ENCODE data around the gene AUH.
A peak's percentile ranks its signal among the peaks of the same experiment; 100 is the strongest.
"Not testable (repeated sequence)": the region's sequence is repeated elsewhere in the genome, so short reads cannot be mapped to it uniquely, and the experiment has no call there.

Gene AUH, protein sequence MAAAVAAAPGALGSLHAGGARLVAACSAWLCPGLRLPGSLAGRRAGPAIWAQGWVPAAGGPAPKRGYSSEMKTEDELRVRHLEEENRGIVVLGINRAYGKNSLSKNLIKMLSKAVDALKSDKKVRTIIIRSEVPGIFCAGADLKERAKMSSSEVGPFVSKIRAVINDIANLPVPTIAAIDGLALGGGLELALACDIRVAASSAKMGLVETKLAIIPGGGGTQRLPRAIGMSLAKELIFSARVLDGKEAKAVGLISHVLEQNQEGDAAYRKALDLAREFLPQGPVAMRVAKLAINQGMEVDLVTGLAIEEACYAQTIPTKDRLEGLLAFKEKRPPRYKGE

GRCh38 chr9:91361291-91362050 is at the start of gene AUH:
AUH (minus strand) TSS chr9:91361918; CDS start chr9:91361889, 29 bp downstream.
- peak; percentile 24 for DNase-seq

GRCh38 chr9:91411096-91411771 is 49.5 kb upstream of the AUH start:
- DNase-seq, result no peak

DNA sequence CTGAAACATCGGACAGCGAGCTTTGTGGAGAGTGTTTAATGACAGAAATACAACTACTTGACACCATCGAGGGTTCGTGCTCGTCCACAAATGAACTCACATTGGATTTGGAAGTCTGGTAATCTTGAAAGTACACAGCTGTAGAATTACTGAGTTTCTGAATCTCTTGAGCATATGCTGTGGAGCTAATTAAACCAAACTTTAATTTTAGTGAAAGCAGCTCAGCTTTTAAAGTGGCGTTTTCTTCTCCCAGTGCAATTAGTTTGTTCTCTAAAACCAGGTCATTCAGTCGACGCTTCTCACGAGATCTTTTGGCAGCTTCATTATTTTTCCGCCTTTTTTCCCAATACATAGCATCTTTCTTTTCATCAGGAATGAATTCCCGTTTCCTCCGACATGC is 48.4 kb upstream of the AUH start:
- DNase-seq, result no peak

DNA sequence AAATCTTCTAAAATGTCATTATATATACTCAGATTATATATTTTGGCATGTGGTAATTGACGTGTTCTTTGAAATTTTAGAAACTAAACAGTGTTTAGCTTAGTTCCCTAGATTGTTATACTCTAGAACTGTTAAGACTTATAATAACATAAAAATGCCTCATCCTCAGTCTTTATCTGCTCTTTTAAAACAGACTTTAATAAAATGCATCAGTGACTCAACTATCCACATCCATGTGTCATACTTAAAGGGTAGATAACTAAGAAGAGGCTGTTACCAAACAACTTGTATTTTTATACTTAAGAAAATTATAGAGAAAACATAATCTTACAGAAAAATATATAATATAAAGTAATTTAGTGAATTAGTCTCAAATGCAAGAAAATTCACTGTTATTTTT is 46.8 kb upstream of the AUH start:
- no peak for DNase-seq

DNA sequence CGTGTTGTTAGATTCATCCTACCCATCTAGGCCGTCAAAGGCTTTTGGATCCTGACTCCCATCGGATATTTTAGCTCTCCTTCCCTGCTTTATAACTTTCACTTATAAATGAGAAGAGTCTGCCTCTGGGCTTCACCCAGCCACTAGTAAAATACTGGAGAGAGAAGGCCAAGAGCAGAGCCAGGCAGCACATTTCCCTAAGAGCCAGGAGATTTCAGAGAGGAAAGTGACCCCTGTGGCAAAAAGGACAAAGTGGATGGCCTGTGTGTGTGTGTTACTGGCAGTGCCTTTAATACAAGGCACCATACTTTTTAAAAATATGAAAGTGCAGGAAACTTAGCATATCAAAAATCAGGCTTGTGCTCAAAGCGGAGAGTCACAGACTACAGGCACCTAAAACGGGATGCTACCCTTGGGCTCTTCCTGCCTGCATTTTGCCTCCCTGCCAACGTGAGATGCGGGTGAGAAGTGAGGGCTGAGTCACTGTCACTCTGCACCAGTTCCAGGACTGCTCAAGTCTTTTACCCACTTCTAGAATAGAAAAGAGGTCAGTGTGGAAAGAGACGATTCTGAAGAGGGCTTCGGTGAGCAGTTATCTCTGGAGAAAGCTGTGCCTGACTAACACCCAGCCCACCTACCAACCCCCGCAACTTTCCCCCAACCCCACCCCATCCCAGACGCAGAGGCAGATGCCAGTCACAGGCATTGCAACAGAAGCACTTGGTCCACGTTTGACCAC is 46.0 kb upstream of the AUH start:
- DNase-seq, result no peak

DNA sequence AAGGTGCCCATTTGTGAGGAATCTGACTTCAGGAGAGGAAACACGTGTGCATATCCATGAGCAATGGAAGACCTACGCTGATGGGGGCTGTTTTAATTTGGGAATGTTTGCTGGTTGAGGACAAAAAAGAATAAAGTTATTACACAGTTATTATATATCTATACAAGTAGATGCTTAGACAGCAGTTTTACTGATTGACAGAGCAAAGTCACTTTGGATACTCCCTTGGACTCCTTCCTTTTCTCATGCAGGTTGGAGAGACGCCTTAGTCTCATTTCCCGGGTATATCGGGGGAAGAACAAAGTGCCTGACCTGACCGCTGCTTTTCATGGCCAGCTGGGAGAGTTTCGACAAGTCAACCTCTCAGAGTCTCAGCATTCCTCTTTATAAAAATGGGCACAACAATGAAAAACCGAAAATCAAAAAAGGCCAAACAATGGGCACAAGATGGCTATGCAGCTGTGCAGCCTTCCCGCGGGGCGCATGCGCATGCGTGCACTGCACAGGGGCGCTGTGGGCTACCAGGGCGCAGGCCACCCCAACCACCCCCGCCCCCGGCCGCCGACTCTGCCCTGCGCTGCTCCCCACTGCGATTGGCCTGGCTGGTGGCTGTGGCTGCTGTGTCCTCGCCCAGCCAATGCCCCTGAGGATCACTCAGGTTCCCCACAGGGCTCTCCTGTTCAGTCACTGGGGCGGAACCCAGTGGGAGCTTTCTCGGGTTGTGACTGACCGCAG is 43.8 kb upstream of the AUH start:
- no peak for DNase-seq

- no peak for DNase-seq
These were observed 42.2 kb upstream of the AUH start for GRCh38 chr9:91403665-91404543.

- DNase-seq, result no peak
These were observed 37.2 kb upstream of the AUH start for GRCh38 chr9:91398926-91399325.

DNA sequence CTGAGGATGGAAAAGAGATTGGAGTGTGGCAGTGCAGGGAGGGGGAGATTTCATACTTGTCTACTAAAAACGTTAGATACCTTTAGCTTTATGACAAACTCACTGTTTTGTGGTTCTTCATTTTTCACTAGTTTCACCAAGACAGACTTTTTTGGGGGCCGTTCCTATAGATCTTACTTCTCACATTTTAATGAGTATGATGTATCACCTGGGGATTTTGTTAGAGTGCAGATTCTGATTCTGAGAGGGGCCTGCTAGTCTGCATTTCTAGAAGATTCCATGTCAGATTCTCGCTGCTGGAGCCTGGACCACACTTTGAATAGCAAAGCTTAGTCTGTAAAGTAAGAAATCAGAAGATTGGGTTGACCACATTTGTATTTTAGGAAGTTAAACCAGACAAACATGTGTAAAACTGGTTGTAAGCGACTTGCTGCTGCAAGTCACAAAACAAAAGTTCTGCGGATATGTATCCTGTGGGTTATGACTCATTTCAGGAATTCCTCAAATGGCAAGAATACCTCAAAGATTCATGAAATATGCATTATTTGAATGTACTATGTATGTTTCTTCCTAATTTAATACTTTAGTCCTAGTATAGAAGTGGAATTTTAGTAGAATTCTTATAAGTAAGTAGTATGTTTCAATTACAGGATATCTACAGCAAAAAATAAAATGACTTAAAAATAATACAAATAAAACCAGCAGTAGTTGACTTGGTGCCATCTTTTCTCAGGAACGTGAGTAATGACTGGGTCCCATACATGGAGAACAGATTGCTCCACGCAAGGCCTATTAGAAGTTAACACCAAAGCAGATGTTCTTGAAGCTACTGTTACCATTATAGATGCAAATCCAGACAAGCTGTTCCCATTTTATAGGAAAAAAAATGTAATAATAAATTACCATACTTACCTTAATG is 34.1 kb upstream of the AUH start:
- no peak for DNase-seq

- DNase-seq, result no peak
These were observed 33.4 kb upstream of the AUH start for GRCh38 chr9:91395106-91395552.

GRCh38 chr9:91393826-91394225 is 32.1 kb upstream of the AUH start:
- DNase-seq, result no peak

DNA sequence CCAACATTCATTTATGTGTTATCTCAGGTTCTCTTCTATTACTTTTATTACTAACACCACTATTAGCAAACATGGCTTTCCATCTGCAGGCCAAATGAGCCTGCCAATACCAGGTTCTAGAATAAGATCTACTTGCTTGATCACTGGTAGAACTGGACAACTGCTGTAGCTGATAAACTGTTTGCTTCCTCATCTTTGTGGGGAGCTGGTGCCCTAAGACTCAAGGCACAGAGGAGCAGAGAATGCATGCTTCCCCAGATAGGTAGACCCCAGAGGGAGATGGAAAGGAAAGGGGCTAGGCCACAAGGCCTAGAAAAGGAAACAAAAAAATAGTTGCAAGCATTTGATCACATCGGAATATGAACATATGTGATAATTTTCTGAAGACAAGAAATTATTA is 30.7 kb upstream of the AUH start:
- DNase-seq, result no peak

GRCh38 chr9:91391818-91392217 is 30.1 kb upstream of the AUH start:
- DNase-seq, result no peak

DNA sequence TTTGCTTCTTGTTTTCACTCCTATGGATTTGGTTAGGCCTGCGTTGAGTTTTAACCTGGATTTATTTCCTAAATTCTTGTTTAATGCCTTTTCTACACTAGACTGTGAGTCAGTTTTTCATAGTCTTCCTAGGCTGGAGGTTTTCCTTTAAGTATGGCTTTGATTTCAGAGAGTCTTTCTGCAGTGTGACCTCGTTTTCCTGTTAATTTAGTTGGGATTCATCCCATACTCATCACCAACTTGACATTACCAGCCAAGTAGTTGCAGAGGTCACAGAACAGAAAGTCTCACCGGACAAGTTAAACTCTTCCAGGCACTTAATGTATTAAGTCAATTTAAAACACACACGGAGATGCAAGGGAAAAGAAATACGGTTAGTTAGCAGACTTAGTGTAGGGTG is 29.7 kb upstream of the AUH start:
- DNase-seq, result no peak

GRCh38 chr9:91389686-91390085 is 28.0 kb upstream of the AUH start:
- DNase-seq, result not testable (repeated sequence)

GRCh38 chr9:91386765-91387164 is 25.0 kb upstream of the AUH start:
- DNase-seq, result no peak

- DNase-seq, result no peak
These were observed 23.2 kb upstream of the AUH start for GRCh38 chr9:91384954-91385353.

DNA sequence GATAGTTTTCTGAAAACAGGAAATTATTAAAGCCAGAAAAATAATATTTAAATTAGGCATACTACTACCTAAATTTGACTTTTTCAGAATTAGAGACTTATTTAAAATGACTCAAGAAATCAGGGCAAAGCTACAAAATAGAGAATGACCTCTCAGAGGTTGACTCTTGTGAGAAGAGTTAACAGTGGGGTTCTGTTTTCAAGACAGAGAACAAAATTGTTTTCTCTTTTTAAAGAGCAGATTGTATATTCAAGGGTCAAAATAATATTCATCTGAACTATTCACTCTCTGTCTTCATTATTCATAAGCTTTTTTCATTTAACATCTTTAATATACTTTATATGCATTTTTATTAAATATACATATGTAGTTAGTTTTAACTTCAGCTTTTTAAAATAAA is 21.9 kb upstream of the AUH start:
- no peak for DNase-seq

- no peak for DNase-seq
These were observed 20.6 kb upstream of the AUH start for GRCh38 chr9:91382298-91382697.

DNA sequence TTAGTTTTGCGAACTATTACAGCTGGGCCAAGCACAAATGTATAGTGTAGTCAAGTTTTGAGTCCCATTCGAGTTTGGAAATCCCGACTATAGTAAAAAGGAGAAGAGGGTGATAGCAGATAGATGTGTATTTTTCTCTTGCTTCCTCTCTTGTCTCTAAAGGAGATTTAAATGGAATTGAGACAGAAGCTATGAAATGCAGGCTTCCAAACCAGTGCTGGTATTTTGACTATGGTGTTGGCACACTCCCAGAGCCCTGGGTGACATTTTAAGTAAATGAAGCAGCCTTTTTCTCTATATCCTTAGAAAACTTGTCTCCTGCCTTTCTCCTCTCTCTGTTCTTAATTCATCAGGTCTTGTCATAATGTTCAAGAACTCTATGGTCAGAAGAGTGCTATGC is 17.7 kb upstream of the AUH start:
- no peak for DNase-seq
